KOPT-K1 (cell line): ENCODE data around the gene PFDN5.

Experiments
- H3K27ac ChIP-seq: fragments of 200-600 bp; sonication (generic); 2 replicates; pipeline ENCODE4 v1.5.1; 2016; ENCODE audit warnings: antibody characterized with exemption, mild to moderate bottlenecking, low read depth, low read length; ENCODE audit not compliant: poor library complexity, severe bottlenecking
- H3K36me3 ChIP-seq: fragments of 200-600 bp; sonication (generic); 2 replicates; pipeline ENCODE4 v1.5.1; 2017; ENCODE audit warnings: antibody characterized with exemption, mild to moderate bottlenecking, low read length, moderate library complexity; ENCODE audit not compliant: insufficient read depth
- H3K9me3 ChIP-seq: fragments of 200-600 bp; sonication (generic); 2 replicates; pipeline ENCODE4 v1.5.1; 2017; ENCODE audit warnings: antibody characterized with exemption, low read length, mild to moderate bottlenecking; ENCODE audit not compliant: insufficient read depth, poor library complexity, severe bottlenecking

Gene PFDN5

DNA sequence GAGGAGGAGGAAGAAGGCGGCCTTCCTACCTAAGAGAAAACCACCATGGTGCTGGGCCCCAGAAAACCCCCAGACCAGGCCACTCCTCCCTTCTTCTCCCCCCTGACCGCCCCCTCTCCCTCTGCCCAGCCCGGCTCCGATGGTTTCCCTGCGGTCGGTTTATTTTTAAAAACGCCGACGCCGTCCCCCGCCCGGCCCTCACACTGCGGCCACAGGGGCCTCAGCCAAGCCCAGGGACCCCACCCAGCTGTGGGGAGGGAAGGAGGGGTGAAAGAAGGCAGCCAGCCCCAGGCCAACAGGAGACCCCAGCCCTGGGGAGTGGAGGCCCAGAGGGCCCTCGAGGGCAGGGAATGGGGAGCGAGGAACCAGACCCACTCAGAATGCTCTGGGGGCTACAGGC, 37.4 kb downstream of the PFDN5 start:
- Histone ChIP-seq H3K9me3 (no peaks in the 10 kb centered on the region), H3K27ac (no peak overlapping the region), H3K36me3 (no peaks in the 10 kb centered on the region)

DNA sequence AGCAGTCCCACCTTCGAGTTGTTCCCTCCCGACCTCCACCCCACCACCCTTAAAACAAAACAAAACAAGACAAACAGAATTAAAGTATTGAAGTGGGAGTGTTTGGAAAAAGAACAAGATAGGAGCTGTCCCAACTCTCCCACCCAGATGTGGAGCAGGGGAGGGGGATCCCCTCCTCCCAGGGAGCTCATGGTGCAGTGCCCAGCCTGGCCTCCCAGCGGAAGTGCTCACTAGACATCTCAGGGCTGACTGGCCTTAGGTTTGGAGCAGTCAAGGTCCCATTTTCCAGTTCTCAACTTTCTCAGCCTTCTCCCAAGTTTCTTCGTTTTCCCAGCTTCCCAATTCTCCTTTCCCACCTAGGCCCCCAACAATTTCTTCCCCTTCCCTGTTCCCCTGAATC, 37.9 kb downstream of the PFDN5 start:
- H3K36me3 ChIP-seq = no peaks in the 10 kb centered on the region
- H3K9me3 ChIP-seq = no peaks in the 10 kb centered on the region
- no peak overlapping the region for H3K27ac ChIP-seq

- Histone ChIP-seq H3K9me3 (no peaks in the 10 kb centered on the region), H3K36me3 (no peaks in the 10 kb centered on the region), H3K27ac (no peak overlapping the region)
Measured at GRCh38 chr12:53333845-53334244, 38.5 kb downstream of the PFDN5 start.

DNA sequence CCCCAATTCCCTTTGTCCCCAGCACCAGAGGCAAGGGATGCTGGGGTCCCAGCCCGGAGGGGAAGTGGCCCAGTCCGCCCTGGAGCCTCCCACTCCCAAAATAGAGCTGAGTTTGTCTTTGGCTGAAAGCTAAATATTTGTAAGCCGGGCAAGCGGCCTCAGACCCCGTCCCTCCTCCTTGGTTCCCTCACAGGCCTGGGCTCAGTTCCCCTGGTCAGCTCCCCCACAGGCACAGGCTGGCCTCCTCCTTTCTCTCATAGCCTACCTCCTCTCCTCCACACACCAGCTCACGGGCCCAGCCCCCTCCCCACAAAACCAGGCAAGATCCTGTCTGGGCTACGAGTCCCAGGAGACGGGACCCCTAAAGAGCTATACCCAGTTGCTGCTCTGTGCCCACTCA, 39.5 kb downstream of the PFDN5 start:
- Histone ChIP-seq H3K27ac (no peak overlapping the region), H3K36me3 (no peaks in the 10 kb centered on the region), H3K9me3 (no peaks in the 10 kb centered on the region)

DNA sequence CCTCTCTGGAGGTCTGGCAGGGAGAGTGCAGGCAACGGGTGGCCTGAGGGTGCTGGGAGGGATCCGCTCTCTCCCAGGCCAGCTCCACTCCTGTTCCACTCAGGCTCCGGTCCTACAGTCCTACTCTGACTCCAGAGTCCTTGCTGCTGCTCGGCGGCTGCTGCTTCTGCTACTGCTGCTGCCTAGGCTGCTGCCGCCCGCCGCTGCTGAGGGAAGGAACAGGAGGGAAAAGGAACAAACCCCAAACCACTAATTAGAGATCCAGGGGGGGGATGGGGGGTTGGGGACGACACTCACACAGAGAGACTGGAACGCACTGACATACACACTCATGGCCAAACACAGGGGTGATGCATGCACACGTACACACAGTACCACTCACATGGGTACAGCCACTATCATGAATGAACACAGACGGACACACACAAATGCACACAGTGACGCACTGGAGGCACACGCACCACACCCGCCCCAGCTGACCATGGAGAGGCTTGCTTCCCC, 40.9 kb downstream of the PFDN5 start, which contains the start of gene SP7:
Gene SP7 (minus strand): TSS at position 174 of the 501 bp plus-strand sequence. CDS start 708 bp downstream, outside the sequence.
- H3K9me3 ChIP-seq = no peaks in the 10 kb centered on the region
- H3K27ac ChIP-seq = no peak within 1 kb of the TSS
- H3K36me3 ChIP-seq = no peaks in the 10 kb centered on the region

DNA sequence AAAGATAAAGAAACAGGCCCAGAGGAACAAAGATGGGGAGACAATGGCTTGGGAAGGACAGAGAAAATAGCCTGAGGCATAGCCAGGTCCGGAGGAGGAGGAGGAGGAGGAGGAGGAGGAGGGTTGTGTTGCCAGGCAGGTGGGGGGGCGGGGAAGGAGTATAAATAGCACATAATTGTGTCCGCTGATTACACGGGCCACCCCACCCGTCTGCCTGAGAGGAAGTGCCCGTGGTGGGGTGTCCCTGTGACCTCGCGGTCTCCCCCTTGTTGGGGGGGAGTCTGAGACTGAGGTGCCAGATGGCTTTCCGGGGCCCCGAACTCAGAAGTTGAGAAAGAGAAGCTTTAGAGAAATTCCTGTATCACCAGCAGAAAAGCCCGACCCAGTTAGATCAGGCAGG, 42.7 kb downstream of the PFDN5 start:
- H3K27ac ChIP-seq = no peak overlapping the region
- H3K9me3 ChIP-seq = no peaks in the 10 kb centered on the region
- no peaks in the 10 kb centered on the region for H3K36me3 ChIP-seq

DNA sequence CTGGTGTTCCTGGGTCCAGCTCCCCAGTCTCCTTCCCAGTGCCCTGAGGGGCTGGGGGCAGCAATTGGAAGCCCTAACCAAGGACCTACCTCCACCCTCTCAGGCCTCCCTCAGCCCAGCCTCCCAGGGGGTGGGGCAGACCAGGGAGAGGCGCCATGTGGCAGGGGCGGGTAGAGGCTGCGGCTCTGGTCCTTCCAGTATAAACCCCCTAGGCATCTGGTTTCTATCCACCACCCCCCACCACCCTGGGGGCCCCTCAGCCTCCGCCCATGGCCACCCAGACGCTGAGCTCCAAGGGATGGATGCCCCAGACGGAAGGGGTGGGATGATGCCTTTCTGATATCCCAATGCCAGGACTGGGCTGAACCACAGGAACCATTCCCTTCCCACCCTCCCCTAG, 43.6 kb downstream of the PFDN5 start:
- H3K9me3 ChIP-seq = no peaks in the 10 kb centered on the region
- no peak overlapping the region for H3K27ac ChIP-seq
- H3K36me3 ChIP-seq = no peaks in the 10 kb centered on the region

DNA sequence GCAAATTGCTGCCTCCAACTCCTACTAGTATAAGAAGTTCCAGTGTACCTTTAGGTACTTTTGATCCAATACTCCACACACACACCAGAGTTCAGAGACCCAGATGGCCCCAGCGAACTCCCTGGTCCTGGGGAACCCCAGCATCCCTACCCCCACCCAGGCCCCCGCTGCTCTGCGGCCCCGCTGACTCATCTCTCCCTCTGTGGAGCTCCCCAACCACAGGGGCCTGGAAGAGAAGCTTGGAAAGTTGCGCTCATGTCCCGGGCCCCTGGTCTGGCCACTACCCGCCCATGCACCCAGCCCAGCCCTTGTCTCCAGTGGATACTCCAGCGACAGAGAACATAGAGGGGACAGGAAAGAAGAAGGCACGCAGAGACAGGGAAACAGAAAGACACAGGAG, 45.1 kb downstream of the PFDN5 start:
- no peak overlapping the region for H3K27ac ChIP-seq
- H3K9me3 ChIP-seq = no peaks in the 10 kb centered on the region
- H3K36me3 ChIP-seq = no peaks in the 10 kb centered on the region

GRCh38 chr12:53343449-53343848, 48.1 kb downstream of the PFDN5 start:
- Histone ChIP-seq H3K9me3 (no peaks in the 10 kb centered on the region), H3K36me3 (no peaks in the 10 kb centered on the region), H3K27ac (no peak overlapping the region)

DNA sequence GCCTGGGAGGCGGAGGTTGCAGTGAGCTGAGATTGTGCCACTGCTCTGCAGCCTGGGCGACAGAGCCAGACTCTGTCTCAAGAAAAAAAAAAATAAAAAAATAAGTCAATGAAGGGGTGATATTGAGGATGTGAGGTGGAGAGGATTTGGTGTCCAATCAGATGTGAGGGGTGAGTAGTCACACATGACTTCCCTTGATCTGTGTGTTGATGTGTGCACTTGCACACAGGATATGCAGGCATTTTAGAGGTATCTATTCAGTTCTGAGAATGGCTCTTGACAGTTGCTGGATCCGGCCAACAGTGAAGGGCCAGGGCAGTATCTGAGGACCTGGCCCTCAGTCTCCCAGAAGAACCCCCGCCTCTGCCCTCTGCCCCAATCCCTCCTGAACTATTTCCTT, 48.6 kb downstream of the PFDN5 start:
- Histone ChIP-seq H3K27ac (no peak overlapping the region), H3K9me3 (no peaks in the 10 kb centered on the region), H3K36me3 (no peaks in the 10 kb centered on the region)

DNA sequence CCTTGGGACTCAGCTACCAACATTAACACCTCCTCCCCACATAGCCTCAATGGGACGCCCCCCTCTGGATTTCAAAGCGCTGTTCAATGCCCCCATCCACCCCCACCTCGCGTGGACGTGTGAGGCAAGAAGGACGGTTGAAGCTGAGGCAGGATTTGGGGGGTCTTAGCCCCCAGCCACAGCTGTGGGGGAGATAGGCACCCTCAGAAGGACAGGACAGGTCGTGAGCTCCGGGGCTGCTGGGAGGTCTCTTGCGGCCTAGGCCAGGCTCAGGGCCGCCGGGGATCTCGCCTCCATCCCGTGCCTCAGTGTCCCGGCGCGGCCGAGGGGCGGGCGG, 49.1 kb downstream of the PFDN5 start:
- no peaks in the 10 kb centered on the region for H3K36me3 ChIP-seq
- no peaks in the 10 kb centered on the region for H3K9me3 ChIP-seq
- no peak overlapping the region for H3K27ac ChIP-seq

DNA sequence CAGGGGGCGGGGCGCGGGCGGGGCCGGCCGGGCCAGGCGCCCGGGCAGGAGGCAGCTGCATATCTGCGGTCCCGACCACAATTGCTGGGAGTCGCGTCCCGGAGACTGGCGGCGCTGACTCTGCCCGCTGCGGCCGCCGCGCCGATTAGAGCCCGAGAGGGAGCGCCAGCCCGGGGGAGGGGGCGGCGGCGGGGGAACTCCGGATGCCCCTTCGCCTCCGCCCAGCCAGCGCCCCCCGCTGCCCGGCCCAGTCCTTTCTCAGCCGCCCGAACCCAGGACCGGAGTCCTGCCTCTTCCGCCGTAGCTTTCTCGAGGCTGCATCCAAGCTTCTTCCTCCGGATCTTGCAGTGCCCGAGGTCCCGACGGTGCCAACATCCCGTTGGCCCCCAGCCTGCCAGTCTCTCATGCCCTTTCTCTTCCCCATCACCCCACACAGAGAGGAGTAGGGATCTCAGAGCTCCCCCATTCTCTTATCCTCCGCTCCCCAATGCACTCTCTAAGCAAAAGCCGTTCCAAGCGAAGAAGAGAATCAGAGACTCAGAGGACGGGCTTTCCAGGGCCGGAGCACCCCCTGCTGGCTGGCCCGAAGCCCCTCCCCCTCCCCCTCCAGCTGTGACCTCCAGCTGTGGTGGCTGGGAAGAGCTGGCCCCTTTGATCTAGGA, 49.6 kb downstream of the PFDN5 start:
- Histone ChIP-seq H3K36me3 (no peaks in the 10 kb centered on the region), H3K27ac (peak overlapping the region; percentile 24), H3K9me3 (no peaks in the 10 kb centered on the region)

- H3K9me3 ChIP-seq = no peaks in the 10 kb centered on the region
- no peaks in the 10 kb centered on the region for H3K36me3 ChIP-seq
- no peak overlapping the region for H3K27ac ChIP-seq
Measured at GRCh38 chr12:53345486-53346188, 50.3 kb downstream of the PFDN5 start.

- Histone ChIP-seq H3K27ac (no peak overlapping the region), H3K36me3 (no peaks in the 10 kb centered on the region), H3K9me3 (no peaks in the 10 kb centered on the region)
Measured at GRCh38 chr12:53346491-53346890, 51.1 kb downstream of the PFDN5 start.

DNA sequence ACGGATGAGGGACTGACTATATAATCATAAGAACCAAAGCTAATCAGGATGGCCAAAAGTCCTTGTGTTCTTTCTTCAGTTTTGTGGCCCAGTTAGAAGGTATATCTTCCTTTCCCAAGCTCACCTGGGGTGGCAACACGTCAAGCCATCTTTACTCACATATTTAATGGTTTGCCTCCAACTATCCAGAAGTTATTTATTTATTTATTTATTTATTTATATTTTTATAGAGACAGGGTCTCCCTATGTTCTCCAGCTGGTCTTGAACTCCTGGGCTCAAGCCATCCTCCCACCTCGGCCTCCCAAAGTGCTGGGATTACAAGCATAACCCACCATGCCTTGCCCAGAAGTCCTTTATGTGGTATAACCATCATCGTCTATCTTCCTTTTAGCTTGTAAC, 52.6 kb downstream of the PFDN5 start:
- no peaks in the 10 kb centered on the region for H3K9me3 ChIP-seq
- H3K36me3 ChIP-seq = no peaks in the 10 kb centered on the region
- no peak overlapping the region for H3K27ac ChIP-seq
